HG02938 (cell line): ENCODE data around the gene UNC13B.
"Not testable (repeated sequence)": the region's sequence is repeated elsewhere in the genome, so short reads cannot be mapped to it uniquely, and the experiment has no call there.

Experiments used
- ATAC-seq: cut with Tn5 transposase; IDR thresholded peaks from one replicate; pipeline ENCODE4 v1.9.1; 2021; ENCODE audit warnings: mild to moderate bottlenecking, moderate library complexity; ENCODE audit not compliant: unreplicated experiment

UNC13B gene

GRCh38 chr9:35220659-35221338, 59.0 kb downstream of the UNC13B start:
- no peak for ATAC-seq

GRCh38 chr9:35225677-35226076, 63.9 kb downstream of the UNC13B start:
- no peak for ATAC-seq

DNA sequence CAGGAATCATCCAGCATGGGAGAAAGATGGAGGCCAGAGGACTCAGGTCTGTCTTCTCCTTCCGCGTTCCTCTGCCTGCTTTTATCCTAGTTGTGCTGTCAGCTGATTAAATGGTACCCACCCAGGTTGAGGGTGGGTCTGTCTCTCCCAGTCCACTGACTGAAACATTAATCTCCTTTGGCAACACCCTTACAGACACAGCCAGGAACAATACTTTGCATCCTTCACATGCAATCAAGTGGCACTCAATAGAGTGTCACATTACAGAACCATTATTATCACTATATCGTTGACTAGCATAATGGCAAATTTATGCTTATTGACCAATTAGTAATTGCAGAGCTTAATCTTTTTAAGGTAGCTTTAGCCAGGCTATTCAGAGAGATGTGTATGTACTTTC, 64.8 kb downstream of the UNC13B start:
- no peak for ATAC-seq

GRCh38 chr9:35227284-35227683, 65.5 kb downstream of the UNC13B start:
- ATAC-seq: no peak

GRCh38 chr9:35229066-35229778, 67.4 kb downstream of the UNC13B start:
- no peak for ATAC-seq

- ATAC-seq: no peak
Observed at GRCh38 chr9:35229779-35230143, 68.0 kb downstream of the UNC13B start.

GRCh38 chr9:35232867-35233544, 71.2 kb downstream of the UNC13B start:
- no peak for ATAC-seq

GRCh38 chr9:35236692-35237091, 74.9 kb downstream of the UNC13B start:
- ATAC-seq: no peak

GRCh38 chr9:35237311-35237710, 75.5 kb downstream of the UNC13B start:
- no peak for ATAC-seq

DNA sequence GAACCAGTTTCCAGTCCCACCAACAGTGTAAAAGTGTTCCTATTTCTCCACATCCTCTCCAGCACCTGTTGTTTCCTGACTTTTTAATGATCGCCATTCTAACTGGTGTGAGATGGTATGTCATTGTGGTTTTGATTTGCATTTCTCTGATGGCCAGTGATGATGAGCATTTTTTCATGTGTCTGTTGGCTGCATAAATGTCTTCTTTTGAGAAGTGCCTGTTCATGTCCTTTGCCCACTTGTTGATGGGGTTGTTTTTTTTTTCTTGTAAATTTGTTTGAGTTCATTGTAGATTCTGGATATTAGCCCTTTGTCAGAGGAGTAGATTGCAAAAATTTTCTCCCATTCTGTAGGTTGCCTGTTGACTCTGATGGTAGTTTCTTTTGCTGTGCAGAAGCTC, 84.1 kb downstream of the UNC13B start:
- not testable (repeated sequence) for ATAC-seq

DNA sequence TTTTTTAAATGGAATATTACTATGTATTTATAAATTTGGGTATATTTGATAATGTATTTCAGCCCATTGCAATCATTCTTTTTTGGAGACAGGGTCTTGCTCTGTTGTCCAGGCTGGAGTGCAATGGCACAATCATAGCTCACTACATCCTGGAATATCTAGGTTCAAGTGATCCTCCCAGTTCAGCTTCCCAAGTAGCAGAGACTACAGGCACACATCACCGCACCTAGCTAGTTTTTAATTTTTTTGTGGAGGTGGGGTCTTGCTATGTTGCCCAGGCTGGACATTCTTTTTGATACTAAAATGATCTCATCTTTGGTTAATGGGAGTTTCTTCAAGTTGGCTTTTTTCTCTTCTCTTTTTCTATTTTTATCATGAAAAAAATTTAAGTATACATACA, 91.3 kb downstream of the UNC13B start:
- ATAC-seq: no peak

- no peak for ATAC-seq
Observed at GRCh38 chr9:35254237-35254636, 92.4 kb downstream of the UNC13B start.

DNA sequence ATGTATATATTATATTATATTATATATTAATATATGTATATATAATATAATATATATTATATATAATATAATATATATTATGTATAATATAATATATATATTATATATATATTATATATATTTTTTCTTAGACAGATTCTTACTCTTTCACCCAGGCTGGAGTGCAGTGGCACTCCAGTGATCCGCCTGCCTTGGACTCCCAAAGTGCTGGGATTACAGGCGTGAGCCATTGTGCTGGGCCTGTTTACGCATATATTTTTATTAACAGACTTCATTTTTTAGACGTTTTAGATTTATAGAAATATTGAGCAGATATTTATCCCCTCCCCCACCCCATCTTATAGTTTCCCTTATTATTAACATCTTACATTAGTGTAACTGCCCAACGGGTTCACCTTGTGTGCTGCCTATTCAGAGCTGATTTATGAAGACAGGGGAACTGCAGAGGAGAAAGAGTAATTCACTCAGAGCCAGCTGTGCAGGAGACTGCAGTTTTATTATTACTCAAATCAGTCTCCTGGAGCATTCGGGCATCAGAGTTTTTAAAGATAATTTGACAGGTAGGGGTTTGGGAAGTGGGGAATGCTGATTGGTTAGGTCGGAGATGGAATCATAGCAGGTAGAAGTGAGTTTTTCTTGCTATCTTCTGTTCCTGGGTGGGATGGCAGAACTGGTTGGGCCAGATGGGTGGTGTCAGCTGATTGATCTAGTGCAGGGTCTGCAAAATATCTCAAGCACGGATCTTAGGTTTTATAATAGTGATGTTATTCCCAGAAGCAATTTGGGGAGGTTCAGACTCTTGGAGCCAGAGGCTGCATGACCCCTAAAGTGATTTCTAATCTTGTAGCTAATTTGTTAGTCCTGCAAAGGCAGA, 93.4 kb downstream of the UNC13B start:
- no peak for ATAC-seq

DNA sequence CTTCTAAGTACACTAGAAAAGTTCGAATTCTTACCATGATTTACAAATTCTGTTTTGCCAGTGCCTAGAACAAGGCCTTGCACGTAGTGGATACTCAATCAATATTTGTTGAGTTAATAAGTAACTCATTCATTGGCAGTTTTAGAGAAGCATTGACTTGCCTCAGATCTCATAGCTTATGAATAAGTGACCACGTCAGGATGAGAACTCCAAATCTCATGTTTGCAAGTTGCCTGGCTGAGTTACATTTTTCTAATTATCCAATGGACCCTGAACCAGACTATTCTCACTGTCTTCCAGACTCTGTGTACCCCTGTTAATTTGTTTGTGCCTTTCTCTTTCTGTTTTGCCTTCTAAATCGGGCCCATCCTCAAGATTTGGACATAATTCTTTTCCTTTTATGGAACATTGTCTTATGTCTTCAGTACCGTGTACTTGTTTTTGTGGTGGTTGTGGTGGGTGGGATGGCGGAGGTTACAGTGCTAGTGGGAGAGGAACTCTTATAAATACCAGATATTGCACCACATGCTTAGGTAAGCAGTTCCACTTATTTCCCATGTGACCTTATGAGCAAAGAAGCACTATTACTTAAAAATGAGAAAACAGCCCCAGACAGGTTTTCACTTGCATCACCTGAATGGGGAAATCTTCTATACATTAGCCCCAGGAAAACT, 96.3 kb downstream of the UNC13B start:
- ATAC-seq: no peak

GRCh38 chr9:35258660-35259474, 97.1 kb downstream of the UNC13B start:
- no peak for ATAC-seq

GRCh38 chr9:35260186-35260585, 98.4 kb downstream of the UNC13B start:
- ATAC-seq: no peak

DNA sequence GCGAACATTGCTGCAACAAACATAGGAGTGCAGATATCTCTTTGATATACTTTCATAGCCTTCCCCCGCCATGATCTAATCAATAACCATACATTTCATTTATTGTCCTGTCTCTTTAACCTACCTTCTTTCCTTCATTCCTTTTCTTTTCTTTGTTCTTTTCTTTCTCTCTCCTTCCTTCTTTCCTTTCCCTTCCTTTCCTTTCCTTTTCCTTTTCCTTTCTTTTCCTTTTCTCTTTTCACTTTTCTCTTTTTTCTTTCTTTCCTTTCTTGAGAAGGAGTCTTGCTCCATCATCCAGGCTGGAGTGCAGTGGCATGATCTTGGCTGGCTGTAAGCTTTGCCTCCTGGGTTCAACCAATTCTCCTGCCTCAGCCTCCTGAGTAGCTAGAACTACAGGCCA, 100.3 kb downstream of the UNC13B start:
- no peak for ATAC-seq

DNA sequence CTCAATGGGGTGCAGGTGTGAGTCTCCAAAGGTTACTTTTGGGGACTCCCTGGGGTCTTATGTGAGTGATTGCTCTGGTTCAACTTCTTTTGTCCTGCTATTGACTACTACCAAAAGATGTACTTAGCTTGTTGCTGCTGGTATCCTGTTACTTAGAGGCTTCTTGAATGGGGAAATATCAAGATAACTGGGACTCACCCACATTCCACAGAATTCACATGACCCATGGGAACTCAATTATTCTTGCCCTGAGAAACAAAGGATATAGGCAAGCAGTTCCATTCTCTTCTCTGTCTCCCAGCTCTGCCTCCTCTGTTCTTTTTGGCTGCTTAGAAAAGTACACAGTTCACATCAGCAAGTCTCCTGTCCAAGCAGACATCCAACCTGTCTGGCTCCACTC, 105.9 kb downstream of the UNC13B start:
- ATAC-seq: no peak

- ATAC-seq: no peak
Observed at GRCh38 chr9:35269919-35270318, 108.1 kb downstream of the UNC13B start.

DNA sequence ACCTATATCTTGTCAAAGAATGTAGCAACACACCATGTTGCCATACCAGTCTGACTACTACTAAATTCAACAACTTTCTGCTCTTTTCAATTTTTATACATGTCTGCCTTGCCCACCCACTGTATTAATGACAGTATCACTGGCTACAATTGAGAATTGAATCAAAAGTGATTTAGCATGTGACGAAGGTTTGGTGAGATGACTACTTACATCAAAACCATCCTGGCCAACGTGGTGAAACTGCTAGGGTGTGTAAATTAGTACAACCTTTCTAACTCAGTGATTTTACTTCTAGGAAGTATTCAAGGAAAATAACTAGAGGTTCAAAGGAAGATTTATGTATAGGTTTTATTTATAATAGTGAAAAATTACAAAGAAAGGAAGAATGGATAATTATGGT, 109.8 kb downstream of the UNC13B start:
- no peak for ATAC-seq
